HG03045 (cell line): ENCODE data around the gene VANGL2.

Source experiments
- ATAC-seq: cut with Tn5 transposase; IDR thresholded peaks from one replicate; pipeline ENCODE4 v1.9.1; 2021; ENCODE audit warnings: mild to moderate bottlenecking, moderate library complexity; ENCODE audit not compliant: unreplicated experiment

VANGL2 gene

GRCh38 chr1:160400223-160400645, at the start of gene VANGL2:
Gene VANGL2, plus strand, starts transcription at chr1:160400564. Its CDS starts 15,274 bp downstream, at chr1:160415838.
- no peak for ATAC-seq

DNA sequence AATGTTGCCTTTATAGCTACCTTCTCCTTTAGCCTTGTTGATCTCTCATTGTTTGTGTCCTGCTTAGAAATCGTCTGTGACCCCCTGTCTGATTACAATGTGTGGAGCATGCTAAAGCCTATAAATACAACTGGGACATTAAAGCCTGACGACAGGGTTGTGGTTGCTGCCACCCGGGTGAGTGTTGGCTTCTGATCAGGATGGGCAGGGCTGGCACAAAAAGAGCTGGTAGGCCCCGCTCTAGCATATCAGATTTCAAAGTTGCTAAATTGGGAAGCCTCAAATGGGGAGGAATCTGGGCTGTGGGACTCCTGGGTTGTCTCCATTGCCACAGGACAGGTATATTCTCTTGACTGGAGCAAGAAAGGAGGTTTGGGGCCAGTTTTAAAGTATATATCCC, 48.7 kb upstream of the VANGL2 start:
- no peak for ATAC-seq

DNA sequence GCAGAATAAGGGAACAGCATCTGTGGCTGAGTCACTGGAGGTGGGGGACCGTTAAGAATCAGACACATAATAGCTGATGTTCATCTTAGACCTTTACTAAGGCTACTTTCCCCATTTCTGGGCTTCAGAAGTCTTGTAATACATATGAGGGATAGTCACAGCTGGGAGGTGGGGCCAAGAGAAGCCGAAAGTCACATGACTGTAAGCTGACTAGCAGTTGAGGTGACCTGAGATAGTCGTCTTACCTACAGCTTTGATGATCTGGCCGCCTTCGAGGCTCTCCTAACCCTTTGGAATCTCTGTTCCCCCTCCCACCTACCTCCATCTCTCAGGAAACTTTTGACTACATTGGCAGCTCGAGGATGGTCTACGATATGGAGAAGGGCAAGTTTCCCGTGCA, 47.8 kb upstream of the VANGL2 start:
- ATAC-seq: no peak

GRCh38 chr1:160353223-160353622, 47.1 kb upstream of the VANGL2 start:
- ATAC-seq: no peak

DNA sequence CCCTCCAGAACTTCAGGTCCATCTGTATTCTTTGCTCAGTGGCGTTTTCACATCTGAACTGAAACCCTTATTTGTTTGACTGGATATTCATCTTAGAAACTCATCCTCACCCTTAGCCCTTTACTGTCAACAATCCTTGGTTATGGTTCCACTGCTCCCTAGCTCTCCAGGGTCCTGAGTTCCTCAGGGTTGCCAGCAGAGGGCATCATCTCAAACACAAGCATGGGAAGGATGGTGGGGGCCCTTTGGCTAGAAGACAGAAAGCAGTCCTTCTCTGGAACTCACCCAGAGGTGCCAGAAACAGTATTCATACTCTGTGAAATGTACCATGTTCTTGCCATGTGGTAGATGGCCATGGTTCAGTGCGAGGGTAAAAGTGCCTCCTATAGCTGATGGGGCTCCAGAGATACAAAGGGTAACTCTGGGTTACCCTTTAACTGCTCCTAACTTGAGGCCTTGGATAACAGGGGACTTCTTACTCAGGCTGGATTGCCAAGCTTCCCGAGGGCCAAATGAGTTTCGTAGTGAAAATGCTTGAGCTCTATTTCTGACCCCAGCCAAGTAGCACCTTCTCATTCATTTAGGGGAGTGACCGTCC, 45.9 kb upstream of the VANGL2 start:
- ATAC-seq: no peak

- ATAC-seq: no peak
These were observed 42.9 kb upstream of the VANGL2 start for GRCh38 chr1:160357286-160358002.

GRCh38 chr1:160358073-160358472, 42.3 kb upstream of the VANGL2 start:
- ATAC-seq: no peak

GRCh38 chr1:160359559-160360226, 40.7 kb upstream of the VANGL2 start:
- ATAC-seq: no peak

GRCh38 chr1:160360227-160360695, 40.1 kb upstream of the VANGL2 start:
- no peak for ATAC-seq

GRCh38 chr1:160361199-160361598, 39.2 kb upstream of the VANGL2 start:
- ATAC-seq: no peak

- no peak for ATAC-seq
These were observed 38.6 kb upstream of the VANGL2 start for GRCh38 chr1:160361814-160362167.

DNA sequence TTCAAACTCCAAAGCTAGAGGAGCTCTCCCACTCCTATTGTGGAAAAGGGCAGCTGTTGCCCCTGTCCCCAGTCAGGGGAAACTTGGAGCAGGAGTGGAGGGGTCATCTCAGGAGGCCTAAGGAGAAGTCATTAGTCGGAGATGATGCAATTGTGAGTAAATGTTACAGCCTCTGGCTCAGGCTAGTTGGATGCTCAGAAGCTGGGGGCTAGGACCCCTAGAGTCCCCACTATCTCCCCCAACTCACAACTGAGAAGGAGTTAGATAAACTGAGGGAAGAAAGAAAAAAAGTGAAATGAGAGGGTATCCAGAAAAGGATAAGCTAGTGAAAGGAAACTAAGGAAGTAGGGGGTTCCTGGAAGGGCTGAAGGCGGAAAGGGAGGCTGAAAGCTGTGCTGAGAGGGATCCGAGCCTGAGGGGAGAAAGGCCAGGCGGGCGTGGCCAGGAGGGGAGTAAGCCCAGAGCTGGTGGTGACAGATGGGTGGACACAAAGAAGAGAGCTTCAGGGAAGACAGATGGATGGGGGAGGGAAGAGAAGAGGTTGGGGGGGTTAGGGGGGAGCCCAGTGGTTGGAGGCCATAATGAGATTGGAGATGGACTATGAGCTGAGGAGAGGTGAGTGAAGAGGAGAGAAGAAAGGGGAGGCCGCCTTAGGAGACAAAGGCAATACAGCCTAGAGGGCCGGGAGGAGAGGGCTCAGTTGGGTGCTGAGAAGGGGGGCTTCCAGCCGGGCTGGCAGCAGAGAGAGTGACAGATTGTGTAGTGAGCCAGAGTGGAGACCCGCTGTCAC, 38.0 kb upstream of the VANGL2 start:
- ATAC-seq: no peak

- ATAC-seq: no peak
These were observed 37.4 kb upstream of the VANGL2 start for GRCh38 chr1:160363010-160363409.

DNA sequence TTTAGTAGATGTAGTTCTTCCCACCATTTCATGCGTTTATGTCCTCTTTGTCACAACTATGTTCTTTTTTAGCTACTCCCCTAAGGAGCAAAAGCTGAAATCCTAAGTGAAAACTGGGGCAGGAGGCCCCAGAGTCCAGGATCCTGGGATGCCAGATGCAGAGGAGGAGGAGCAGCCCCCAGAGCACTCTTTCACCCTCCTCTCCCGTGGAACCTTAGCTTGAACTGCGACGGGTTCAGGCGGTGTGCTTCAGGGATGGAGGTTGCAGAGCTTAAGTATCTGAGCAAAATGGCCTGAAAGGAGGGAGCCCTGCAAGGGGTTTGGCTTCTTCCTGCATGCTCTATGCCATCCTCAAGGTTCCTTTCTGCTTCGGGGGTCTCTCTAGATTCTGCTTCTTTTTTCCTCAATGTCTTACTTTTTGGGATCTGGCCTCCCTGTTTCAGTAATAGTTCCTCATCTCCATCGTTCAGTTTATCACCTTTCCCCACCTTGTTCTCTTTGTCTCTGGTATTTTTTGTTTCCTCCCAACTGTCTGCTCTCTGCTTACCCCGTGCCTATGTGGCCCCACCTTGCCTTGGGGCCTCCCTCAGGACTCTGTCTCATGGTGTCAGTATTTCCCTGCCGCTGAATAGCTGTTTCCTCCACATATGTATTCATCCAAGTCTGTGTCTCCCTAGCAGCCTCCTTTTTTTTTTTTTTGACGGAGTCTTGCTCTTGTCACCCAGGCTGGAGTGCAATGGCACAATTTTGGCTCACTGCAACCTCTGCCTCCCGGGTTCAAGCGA, 36.2 kb upstream of the VANGL2 start:
- ATAC-seq: no peak

- ATAC-seq: no peak
These were observed 35.0 kb upstream of the VANGL2 start for GRCh38 chr1:160365325-160365724.

- ATAC-seq: no peak
These were observed 33.4 kb upstream of the VANGL2 start, which contains the start of gene NHLH1 for GRCh38 chr1:160366731-160367515. Gene NHLH1, plus strand, starts transcription at chr1:160367071. Its CDS starts 3,661 bp downstream, at chr1:160370732.

GRCh38 chr1:160367516-160367900, 32.9 kb upstream of the VANGL2 start:
- ATAC-seq: no peak

DNA sequence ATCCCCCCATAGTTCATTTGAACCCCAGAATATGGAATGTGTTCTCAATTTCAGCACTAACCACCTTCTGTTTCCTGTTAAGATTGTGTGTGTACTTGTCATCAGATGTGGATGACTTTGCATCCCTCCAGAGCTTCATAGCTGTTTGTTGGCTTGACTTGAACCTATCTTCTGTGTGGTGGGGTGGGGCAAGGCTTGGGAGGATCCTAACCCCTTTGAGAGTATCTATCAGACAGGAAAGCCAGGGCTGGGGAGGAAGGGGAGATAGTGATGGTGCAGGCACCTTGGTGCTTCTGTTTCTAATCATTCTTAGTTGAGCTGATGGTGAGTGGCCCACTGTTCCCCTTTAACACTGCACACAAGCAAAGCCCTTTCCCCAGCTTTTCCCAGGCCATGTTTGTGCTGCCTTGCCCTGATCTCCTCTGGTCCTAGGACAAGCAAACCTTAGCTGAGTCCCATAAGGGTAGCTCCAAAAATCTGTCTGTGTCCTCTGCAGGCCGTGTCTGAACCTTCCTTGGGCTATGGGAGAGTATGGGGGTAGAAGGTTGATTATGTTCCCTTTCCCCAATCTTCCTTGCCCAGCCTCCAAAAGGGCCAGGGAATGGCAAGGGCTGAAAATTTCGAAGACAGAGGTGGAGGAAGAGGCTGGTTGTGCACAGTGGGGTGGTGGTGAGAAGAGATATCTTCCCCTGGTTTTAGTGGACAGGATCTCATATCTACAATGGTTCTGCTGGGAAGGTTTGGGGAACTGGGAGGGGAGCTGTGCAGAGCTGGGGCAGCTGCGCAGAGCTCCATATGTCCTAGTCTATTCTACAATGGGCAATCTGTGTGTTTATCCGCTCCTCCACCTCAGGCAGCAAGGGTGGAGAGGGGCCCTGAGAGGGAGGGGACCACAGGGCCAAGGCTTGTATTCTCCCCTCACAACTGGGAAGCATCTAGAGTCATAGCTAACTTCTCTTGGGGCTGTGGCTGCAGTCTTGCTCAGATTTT, 32.1 kb upstream of the VANGL2 start:
- ATAC-seq: no peak
